ENCODE measurements around the gene KLHL22.

GRCh38 chr22:20498913-20499312 is 3.3 kb upstream of the KLHL22 start:
- TF ChIP-seq CTCF (IDR thresholded peaks at IDR 0.05; ENCODE audit: low read length) (no peak), EZH2phosphoT487 (IDR thresholded peaks at IDR 0.05; ENCODE audit: low read length) (no peak)
